Cardiac fibroblast (primary cell): ENCODE results near the gene GPC6.
A peak's percentile ranks its signal among the peaks of the same experiment; 100 is the strongest.

Source experiments
- DNase-seq, 2 donors: peaks; one replicate each; pipeline versions ENCODE4 v3.0.0 to v3.0.0-alpha.2; 2010; ENCODE audit warnings: low read depth in 2 of 2
- H3K4me3 ChIP-seq, 2 donors: replicated peaks in 1 of 2; 1 replicate in 1 of 2; 2 replicates in 1 of 2; pipeline ENCODE4 v1.5.1; 2011; ENCODE audit warnings: low read depth in 2 of 2, low read length in 2 of 2, mild to moderate bottlenecking in 2 of 2, moderate library complexity in 1 of 2
- TF ChIP-seq, protein P1 (sequence below): IDR thresholded peaks from one replicate; pipeline ENCODE4 v1.5.1; 2011; ENCODE audit warnings: low read depth, mild to moderate bottlenecking, low read length, inconsistent platforms

GPC6 gene

DNA sequence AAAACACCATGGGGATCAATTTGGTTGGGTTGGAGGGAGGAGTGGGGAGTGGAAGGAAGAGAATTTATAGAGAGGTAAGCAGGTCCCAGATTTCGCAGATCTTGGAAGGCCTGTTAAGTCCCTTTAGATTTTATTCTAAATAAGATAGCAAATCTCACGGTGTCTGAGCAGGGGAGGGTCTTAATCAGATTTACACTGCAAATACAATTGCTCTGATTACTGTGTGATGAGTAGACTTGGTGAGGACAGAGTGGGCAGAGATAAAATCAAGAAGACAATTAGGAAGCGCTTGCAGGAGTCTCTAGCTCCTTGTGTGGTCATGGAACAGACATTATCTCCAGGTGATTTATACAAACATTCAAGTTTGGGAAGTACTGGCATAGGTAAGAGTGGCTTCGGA lies 126.0 kb downstream of the GPC6 start:
- TF ChIP-seq, protein P1, sequence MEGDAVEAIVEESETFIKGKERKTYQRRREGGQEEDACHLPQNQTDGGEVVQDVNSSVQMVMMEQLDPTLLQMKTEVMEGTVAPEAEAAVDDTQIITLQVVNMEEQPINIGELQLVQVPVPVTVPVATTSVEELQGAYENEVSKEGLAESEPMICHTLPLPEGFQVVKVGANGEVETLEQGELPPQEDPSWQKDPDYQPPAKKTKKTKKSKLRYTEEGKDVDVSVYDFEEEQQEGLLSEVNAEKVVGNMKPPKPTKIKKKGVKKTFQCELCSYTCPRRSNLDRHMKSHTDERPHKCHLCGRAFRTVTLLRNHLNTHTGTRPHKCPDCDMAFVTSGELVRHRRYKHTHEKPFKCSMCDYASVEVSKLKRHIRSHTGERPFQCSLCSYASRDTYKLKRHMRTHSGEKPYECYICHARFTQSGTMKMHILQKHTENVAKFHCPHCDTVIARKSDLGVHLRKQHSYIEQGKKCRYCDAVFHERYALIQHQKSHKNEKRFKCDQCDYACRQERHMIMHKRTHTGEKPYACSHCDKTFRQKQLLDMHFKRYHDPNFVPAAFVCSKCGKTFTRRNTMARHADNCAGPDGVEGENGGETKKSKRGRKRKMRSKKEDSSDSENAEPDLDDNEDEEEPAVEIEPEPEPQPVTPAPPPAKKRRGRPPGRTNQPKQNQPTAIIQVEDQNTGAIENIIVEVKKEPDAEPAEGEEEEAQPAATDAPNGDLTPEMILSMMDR, result no peak
- no peak for DNase-seq
- H3K4me3 ChIP-seq, result no peak overlapping the region

DNA sequence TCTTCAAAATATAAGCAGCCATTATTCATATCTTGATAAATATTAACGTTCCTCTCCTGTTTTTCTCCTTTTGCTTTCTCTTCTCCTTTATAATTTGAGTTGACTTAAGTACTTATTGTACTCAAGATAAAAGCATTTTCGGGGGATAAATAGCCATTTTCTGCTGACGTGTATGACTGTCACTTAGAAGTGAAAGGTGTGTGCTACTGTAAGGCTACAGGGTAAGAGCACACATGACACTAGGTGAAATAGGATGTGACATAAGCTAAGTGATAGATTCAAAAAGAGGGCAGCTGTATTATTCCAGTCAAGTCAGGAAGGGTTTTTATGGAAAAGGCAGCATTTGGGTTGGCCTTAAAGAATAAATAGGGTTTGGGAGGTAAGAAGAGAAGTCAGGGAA lies 128.5 kb downstream of the GPC6 start:
- TF ChIP-seq, protein P1, result no peak
- no peak for DNase-seq
- no peak overlapping the region for H3K4me3 ChIP-seq

DNA sequence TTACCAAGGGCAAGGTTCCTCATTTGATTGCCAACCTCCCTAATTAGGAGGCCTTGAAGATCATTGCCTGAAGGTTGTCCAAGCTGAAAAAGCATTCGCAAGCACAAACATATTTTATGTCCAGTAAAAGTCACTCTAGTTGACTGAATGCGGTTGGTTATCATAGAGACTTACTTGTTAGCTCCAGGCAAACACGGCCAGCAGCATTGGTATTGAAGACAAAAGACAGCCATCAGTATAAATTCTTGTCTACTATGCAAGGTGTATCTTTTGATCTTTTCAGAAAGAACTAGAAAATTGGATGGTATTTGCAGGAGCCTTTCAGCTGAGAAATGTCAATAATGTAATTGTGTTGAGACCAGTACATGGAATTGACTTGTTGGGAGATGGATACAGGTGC lies 129.9 kb downstream of the GPC6 start:
- no peak for DNase-seq
- TF ChIP-seq, protein P1, result no peak
- H3K4me3 ChIP-seq, result no peak overlapping the region

GRCh38 chr13:93360021-93360420 lies 133.4 kb downstream of the GPC6 start:
- H3K4me3 ChIP-seq, result no peak overlapping the region
- TF ChIP-seq, protein P1, result no peak
- DNase-seq, result no peak

DNA sequence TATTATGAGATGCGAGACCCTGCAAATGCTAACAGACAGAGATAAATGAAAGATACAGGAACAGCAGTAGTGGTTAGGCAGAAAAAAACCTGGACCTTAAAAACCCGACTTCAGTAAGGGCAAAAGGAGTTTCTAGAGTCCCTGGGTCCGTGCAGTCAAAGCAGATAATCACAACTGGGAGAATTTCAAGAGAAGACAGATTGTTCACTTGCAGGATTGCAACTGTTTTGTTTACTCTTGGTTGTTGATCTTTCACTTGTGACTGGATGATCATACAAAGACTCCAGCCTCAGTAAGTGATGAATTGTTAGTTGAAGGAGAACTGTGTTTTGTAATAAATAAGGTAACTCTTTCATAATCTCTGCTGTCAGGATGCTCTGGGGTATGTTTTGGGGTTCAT lies 135.1 kb downstream of the GPC6 start:
- DNase-seq, result no peak
- no peak overlapping the region for H3K4me3 ChIP-seq
- TF ChIP-seq, protein P1, result no peak

GRCh38 chr13:93364166-93364565 lies 137.6 kb downstream of the GPC6 start:
- DNase-seq, result peak; percentile 14 to 30
- TF ChIP-seq, protein P1, result no peak
- no peak overlapping the region for H3K4me3 ChIP-seq

DNA sequence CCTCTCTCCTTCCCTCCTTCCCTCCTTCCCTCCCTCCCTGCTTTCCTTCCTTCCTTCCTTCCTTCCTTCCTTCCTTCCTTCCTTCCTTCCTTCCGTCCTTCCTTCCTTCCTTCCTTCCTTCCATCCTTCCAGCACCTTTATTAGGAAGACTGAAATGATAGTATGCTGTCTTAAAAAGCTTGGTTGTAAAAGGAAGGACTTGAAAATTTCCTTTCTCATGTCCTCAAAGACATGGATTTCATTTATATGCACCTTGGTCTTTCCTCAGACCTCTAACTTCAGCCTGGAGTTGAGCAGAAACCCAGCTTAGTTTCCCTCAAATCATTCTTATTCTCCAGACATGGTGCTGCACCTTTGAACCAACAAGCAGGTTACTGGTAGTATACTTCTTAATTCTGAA lies 141.7 kb downstream of the GPC6 start:
- H3K4me3 ChIP-seq, result no peak overlapping the region
- TF ChIP-seq, protein P1, result no peak
- no peak for DNase-seq
